Smooth muscle cell (in vitro differentiated cells): ENCODE data around the gene GNA14. TPM values are rescaled to one million over a fixed set of nuclear protein-coding genes. Genes with fewer than 3 reads are reported as not detected.
A peak's percentile ranks its signal among the peaks of the same experiment; 100 is the strongest.

Experiments used
- DNase-seq: peaks from one replicate; lab custom pipeline; 2025; ENCODE audit not compliant: unreplicated experiment; lab: John Stamatoyannopoulos, UW
- H2AFZ ChIP-seq: fragments of 200-600 bp; sonication (generic); 2 replicates; pipeline ENCODE4 v1.6.0; 2016; ENCODE audit warnings: antibody characterized with exemption, low read depth, mild to moderate bottlenecking
- H3F3A ChIP-seq: fragments of 200-600 bp; sonication (generic); 2 replicates; pipeline ENCODE4 v1.6.0; 2017; ENCODE audit warnings: antibody characterized with exemption, low read depth
- H3K27ac ChIP-seq: fragments of 200-600 bp; sonication (generic); 2 replicates; pipeline ENCODE4 v1.5.1; 2016; ENCODE audit warnings: low read depth, mild to moderate bottlenecking
- H3K27me3 ChIP-seq: fragments of 200-600 bp; sonication (generic); 2 replicates; pipeline ENCODE4 v1.6.1; 2016; ENCODE audit warnings: low read depth, mild to moderate bottlenecking
- H3K36me3 ChIP-seq: fragments of 200-600 bp; sonication (generic); 2 replicates; pipeline ENCODE4 v1.5.1; 2016; ENCODE audit warnings: low read depth
- H3K4me1 ChIP-seq: fragments of 200-600 bp; sonication (generic); 2 replicates; pipeline ENCODE4 v1.5.1; 2016; ENCODE audit warnings: low read depth
- H3K4me2 ChIP-seq: fragments of 200-600 bp; sonication (generic); 2 replicates; pipeline ENCODE4 v1.6.0; 2016; ENCODE audit warnings: mild to moderate bottlenecking
- H3K4me3 ChIP-seq: fragments of 200-600 bp; sonication (generic); 2 replicates; pipeline ENCODE4 v1.5.1; 2016; ENCODE audit warnings: mild to moderate bottlenecking
- H3K79me2 ChIP-seq: fragments of 200-600 bp; sonication (generic); 2 replicates; pipeline ENCODE4 v1.6.0; 2016; ENCODE audit warnings: low read depth, mild to moderate bottlenecking
- H3K9ac ChIP-seq: fragments of 200-600 bp; sonication (generic); 2 replicates; pipeline ENCODE4 v1.6.0; 2016; ENCODE audit warnings: low read depth
- H3K9me3 ChIP-seq: fragments of 200-600 bp; sonication (generic); replicated peaks from 2 replicates; pipeline ENCODE4 v1.5.1; 2016; ENCODE audit warnings: low read depth
- H4K20me1 ChIP-seq: fragments of 200-600 bp; sonication (generic); 2 replicates; pipeline ENCODE4 v1.6.0; 2016; ENCODE audit warnings: low read depth
- CTCF ChIP-seq: fragments of 200-600 bp; sonication (generic); IDR thresholded peaks from 2 replicates; pipeline ENCODE4 v1.5.1; 2017; ENCODE audit warnings: borderline replicate concordance, mild to moderate bottlenecking, antibody characterized with exemption; ENCODE audit not compliant: insufficient read depth, poor library complexity, severe bottlenecking
- WGBS: methylation state at CpG from one replicate; pipeline ENCODE4 v1.1.7; 2016; ENCODE audit warnings: low lambda C conversion rate; 5-methylcytosine and 5-hydroxymethylcytosine counted together
- polyA plus RNA-seq: library from polyadenylated mRNA; unstranded; fragments of >200 nt; fragmentation: Nextera tagmentation; extraction: Ambion mirVana; gene quantifications from 2 replicates; pipeline ENCODE4 v1.2.1, GENCODE V29; 2016
- total RNA-seq: library from RNA; depleted of rRNA; stranded (reverse); fragments of >200 nt; gene quantifications from 2 replicates; pipeline ENCODE4 v1.2.3, GENCODE V29; 2014

GNA14 gene
- total and polyA plus RNA-seq, 2 experiments from 2014 or later, result 1.6 to 10.2 TPM

DNA sequence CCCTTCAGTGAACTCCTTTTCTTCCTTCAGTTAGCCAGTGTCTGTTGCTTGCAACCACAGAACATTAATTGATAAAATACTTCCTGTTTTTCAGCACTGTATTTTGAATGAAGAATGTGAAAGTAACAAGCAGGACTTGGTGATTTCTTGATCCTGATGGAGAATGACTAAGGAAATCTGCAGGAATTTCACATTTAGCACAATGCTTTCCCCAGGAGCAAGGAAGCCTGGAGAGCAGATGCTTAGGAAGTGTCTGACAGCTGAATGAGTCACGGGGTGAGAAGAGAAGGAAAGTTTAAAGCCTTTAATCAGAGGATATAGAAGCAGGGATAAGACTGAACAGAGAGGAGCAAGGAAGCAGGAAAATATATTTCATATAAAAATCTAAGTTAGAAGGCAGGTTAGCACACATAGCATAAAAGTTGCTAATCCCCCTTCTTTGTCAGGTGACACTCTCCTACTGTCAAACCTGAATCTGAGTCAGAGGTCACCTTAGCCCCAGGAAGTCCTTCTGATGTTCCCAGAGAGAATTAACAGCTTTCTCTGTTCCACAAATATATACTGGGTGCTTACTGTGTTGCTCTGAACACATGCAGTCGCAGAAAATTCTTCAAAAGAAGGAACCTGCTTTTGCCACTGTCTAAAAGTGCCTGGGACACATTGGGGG is 59.7 kb downstream of the GNA14 start:
- Histone ChIP-seq H3K4me1 (peaks cover 6% of the 10 kb centered on the region), H3K27ac (peak overlapping the region; percentile 56), H3K4me2 (peak overlapping the region; percentile 45), H3K9ac (no peak overlapping the region), H3K9me3 (no peaks in the 10 kb centered on the region), H4K20me1 (no peaks in the 10 kb centered on the region), H3K27me3 (no peaks in the 10 kb centered on the region), H3K4me3 (no peak overlapping the region), H2AFZ (no peak overlapping the region), H3K79me2 (no peaks in the 10 kb centered on the region), H3K36me3 (no peaks in the 10 kb centered on the region), H3F3A (peaks cover 9% of the 10 kb centered on the region)
- 16% methylated on average over 2 of the region's 2 CpGs for WGBS
- DNase-seq, result no peak
- TF ChIP-seq CTCF, result no peak

- Histone ChIP-seq H3K27me3 (no peaks in the 10 kb centered on the region), H2AFZ (no peak overlapping the region), H3F3A (peaks cover 9% of the 10 kb centered on the region), H3K4me3 (no peak overlapping the region), H3K4me2 (peak overlapping the region; percentile 45), H3K36me3 (no peaks in the 10 kb centered on the region), H3K4me1 (peaks cover 6% of the 10 kb centered on the region), H3K79me2 (no peaks in the 10 kb centered on the region), H3K9me3 (no peaks in the 10 kb centered on the region), H4K20me1 (no peaks in the 10 kb centered on the region), H3K9ac (no peak overlapping the region), H3K27ac (peak overlapping the region; percentile 56)
- DNase-seq, result no peak
- 31% methylated on average over 2 of the region's 2 CpGs for WGBS
- TF ChIP-seq CTCF, result no peak
Observed at GRCh38 chr9:77587851-77588250, 60.3 kb downstream of the GNA14 start.

- H3K9ac ChIP-seq, result no peak overlapping the region
- H3K4me2 ChIP-seq, result no peak overlapping the region
- no peaks in the 10 kb centered on the region for H3K9me3 ChIP-seq
- DNase-seq, result no peak
- H3K27me3 ChIP-seq, result no peaks in the 10 kb centered on the region
- H3K27ac ChIP-seq, result no peak overlapping the region
- H2AFZ ChIP-seq, result no peak overlapping the region
- H4K20me1 ChIP-seq, result no peaks in the 10 kb centered on the region
- H3K36me3 ChIP-seq, result no peaks in the 10 kb centered on the region
- H3F3A ChIP-seq, result peaks cover 9% of the 10 kb centered on the region
- peaks cover 6% of the 10 kb centered on the region for H3K4me1 ChIP-seq
- H3K79me2 ChIP-seq, result no peaks in the 10 kb centered on the region
- H3K4me3 ChIP-seq, result no peak overlapping the region
- TF ChIP-seq CTCF, result no peak
Observed at GRCh38 chr9:77587042-77587441, 61.1 kb downstream of the GNA14 start.

GRCh38 chr9:77586591-77586990 is 61.5 kb downstream of the GNA14 start:
- Histone ChIP-seq H3K4me3 (no peak overlapping the region), H3K4me2 (no peak overlapping the region), H3F3A (peaks cover 9% of the 10 kb centered on the region), H3K27ac (no peak overlapping the region), H4K20me1 (no peaks in the 10 kb centered on the region), H3K27me3 (no peaks in the 10 kb centered on the region), H3K79me2 (no peaks in the 10 kb centered on the region), H3K9me3 (no peaks in the 10 kb centered on the region), H3K36me3 (no peaks in the 10 kb centered on the region), H3K4me1 (peaks cover 6% of the 10 kb centered on the region), H2AFZ (no peak overlapping the region), H3K9ac (no peak overlapping the region)
- no peak for DNase-seq
- 95% methylated on average over 12 of the region's 12 CpGs for WGBS
- TF ChIP-seq CTCF, result no peak
